Panc1 (cell line): Measurements from ENCODE around the gene ANKRD17. TPM values are rescaled to one million over a fixed set of nuclear protein-coding genes. Genes with fewer than 3 reads are reported as not detected.

Experiments
- ATAC-seq: fragments of 200-7000 bp; cut with Tn5 transposase; 2 replicates; pipeline ENCODE4 v1.9.1; 2020; ENCODE audit warnings: mild to moderate bottlenecking, moderate library complexity
- BruUV-seq: library from RNA; stranded (reverse); fragments of 400-500 nt; replicated peaks from 2 replicates; lab custom pipeline; 2021; lab: Mats Ljungman, UMichigan
- CTCF ChIA-PET: fragments of 300-600 bp; sonication (Branson Sonifier 250); formaldehyde crosslinking; loops from one replicate; lab custom pipeline; 2022; ENCODE audit warnings: antibody characterized with exemption; lab: Charles Lee
- POLR2A ChIA-PET: fragments of 300-600 bp; sonication (Branson Sonifier 250); formaldehyde crosslinking; loops from one replicate; lab custom pipeline; 2022; ENCODE audit warnings: antibody characterized with exemption; lab: Charles Lee
- DNase-seq: peaks from one replicate; pipeline ENCODE4 v3.0.0-alpha.2; 2010; ENCODE audit warnings: low read depth, low spot score
- H3K27ac ChIP-seq: 2 replicates; pipeline ENCODE4 v1.5.1; 2011; ENCODE audit warnings: mild to moderate bottlenecking, low read length, inconsistent platforms
- H3K27me3 ChIP-seq: fragments of 200-500 bp; sonication (Bioruptor generic); 2 replicates; pipeline ENCODE4 v1.6.0; 2014; ENCODE audit warnings: low read length, inconsistent platforms; ENCODE audit not compliant: control insufficient read depth, insufficient read depth
- H3K36me3 ChIP-seq: fragments of 200-500 bp; sonication (Bioruptor generic); 2 replicates; pipeline ENCODE4 v1.5.1; 2014; ENCODE audit warnings: inconsistent platforms, mild to moderate bottlenecking, low read length, moderate library complexity; ENCODE audit not compliant: control insufficient read depth, insufficient read depth
- H3K4me1 ChIP-seq: 2 replicates; pipeline ENCODE4 v1.5.1; 2011; ENCODE audit warnings: inconsistent platforms, mild to moderate bottlenecking, low read length, moderate library complexity; ENCODE audit not compliant: control insufficient read depth, insufficient read depth
- H3K4me3 ChIP-seq, 2 experiments: 2 replicates each; pipeline ENCODE4 v1.5.1; 2011 to 2012; ENCODE audit warnings: low read depth in 2 of 2, low read length in 2 of 2, mild to moderate bottlenecking in 2 of 2, inconsistent platforms in 1 of 2, moderate library complexity in 1 of 2
- H3K9me3 ChIP-seq: fragments of 200-500 bp; sonication (Bioruptor generic); 2 replicates; pipeline ENCODE4 v1.5.1; 2014; ENCODE audit warnings: low read depth, mild to moderate bottlenecking, inconsistent platforms, low read length, moderate library complexity; ENCODE audit not compliant: control insufficient read depth, insufficient read depth
- POLR2AphosphoS5 ChIP-seq: IDR thresholded peaks from 2 replicates; pipeline ENCODE4 v1.6.1; 2012; ENCODE audit warnings: mild to moderate bottlenecking, low read depth, low read length, moderate library complexity
- SIN3A ChIP-seq: IDR thresholded peaks from 2 replicates; pipeline ENCODE4 v1.6.1; 2012; ENCODE audit warnings: low read depth, mild to moderate bottlenecking, low read length, moderate library complexity, borderline replicate concordance; ENCODE audit not compliant: insufficient read depth
- TCF7L2 ChIP-seq: IDR thresholded peaks from 2 replicates; pipeline ENCODE4 v1.6.1; 2011; ENCODE audit warnings: mild to moderate bottlenecking, low read depth, low read length, inconsistent platforms
- in situ Hi-C: cut with HindIII; loops from 2 replicates; pipeline ENCODE4 v1.10.0; 2016; ENCODE audit warnings: low sequenced_read_pairs, low pct_unique_long_range_greater_than_20kb
- intact Hi-C: fragments of 100-400 bp; cut with micrococcal nuclease; formaldehyde crosslinking; loops from one replicate; pipeline ENCODE4 v1.10.0; 2022; ENCODE audit not compliant: unreplicated experiment
- total RNA-seq: library from RNA; stranded (reverse); gene quantifications from one replicate; pipeline ENCODE4 v1.2.1, GENCODE V29; 2021; ENCODE audit not compliant: unreplicated experiment
- TF ChIP-seq, protein P1 (sequence below): fragments of 450-650 bp; IDR thresholded peaks from 2 replicates; pipeline ENCODE4 v1.5.1; 2017; ENCODE audit warnings: mild to moderate bottlenecking
- TF ChIP-seq, protein P2 (sequence below), 2 experiments: IDR thresholded peaks; 2 replicates each; pipeline ENCODE4 v1.6.1; 2011 to 2012; ENCODE audit warnings: low read depth in 2 of 2, control low read depth in 1 of 2, low read length in 1 of 2, mild to moderate bottlenecking in 1 of 2, moderate library complexity in 1 of 2; ENCODE audit not compliant: insufficient read depth in 1 of 2

ANKRD17 gene
- total RNA-seq, 1 experiment from 2014 or later, result 38.5 TPM

DNA sequence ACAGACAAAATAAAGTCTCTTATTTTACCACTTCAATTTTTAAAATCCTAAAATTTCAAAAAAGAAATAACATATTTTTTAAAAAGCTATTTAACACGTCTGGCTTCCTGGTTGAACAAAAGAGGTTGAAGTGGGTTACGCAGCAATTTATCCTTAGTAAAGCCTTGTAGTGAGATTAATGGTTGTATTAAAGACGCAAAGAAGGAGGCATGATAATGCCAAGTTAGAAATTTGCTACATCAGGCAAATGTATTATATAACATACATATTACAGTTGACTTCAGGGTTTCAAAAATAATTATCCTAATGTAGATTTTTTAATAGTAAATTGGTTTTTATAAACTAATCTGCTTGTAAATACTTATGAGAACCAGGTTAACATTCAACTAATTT, 35.3 kb downstream of the ANKRD17 start:
- no peaks in the 10 kb centered on the region for H3K9me3 ChIP-seq
- intact Hi-C loops (no loop called here), in situ Hi-C loops (no loop called here)
- H3K36me3 ChIP-seq, result no peaks in the 10 kb centered on the region; the same call in 1 of the 2 replicates
- ChIA-PET CTCF (no interaction called here), POLR2A (interaction anchor here (0.7 to 1.1 kb wide), 2 partner anchors 8 to 36 kb away, joined by 4 read pairs; no protein-coding TSS in a partner anchor)
- H3K4me1 ChIP-seq, result peaks cover 12% of the 10 kb centered on the region
- ATAC-seq (peak; percentile 54; the same call in 1 of the 2 replicates), DNase-seq (no peak)
- TF ChIP-seq, protein P1, sequence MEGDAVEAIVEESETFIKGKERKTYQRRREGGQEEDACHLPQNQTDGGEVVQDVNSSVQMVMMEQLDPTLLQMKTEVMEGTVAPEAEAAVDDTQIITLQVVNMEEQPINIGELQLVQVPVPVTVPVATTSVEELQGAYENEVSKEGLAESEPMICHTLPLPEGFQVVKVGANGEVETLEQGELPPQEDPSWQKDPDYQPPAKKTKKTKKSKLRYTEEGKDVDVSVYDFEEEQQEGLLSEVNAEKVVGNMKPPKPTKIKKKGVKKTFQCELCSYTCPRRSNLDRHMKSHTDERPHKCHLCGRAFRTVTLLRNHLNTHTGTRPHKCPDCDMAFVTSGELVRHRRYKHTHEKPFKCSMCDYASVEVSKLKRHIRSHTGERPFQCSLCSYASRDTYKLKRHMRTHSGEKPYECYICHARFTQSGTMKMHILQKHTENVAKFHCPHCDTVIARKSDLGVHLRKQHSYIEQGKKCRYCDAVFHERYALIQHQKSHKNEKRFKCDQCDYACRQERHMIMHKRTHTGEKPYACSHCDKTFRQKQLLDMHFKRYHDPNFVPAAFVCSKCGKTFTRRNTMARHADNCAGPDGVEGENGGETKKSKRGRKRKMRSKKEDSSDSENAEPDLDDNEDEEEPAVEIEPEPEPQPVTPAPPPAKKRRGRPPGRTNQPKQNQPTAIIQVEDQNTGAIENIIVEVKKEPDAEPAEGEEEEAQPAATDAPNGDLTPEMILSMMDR, result no peak
- TF ChIP-seq, protein P2, sequence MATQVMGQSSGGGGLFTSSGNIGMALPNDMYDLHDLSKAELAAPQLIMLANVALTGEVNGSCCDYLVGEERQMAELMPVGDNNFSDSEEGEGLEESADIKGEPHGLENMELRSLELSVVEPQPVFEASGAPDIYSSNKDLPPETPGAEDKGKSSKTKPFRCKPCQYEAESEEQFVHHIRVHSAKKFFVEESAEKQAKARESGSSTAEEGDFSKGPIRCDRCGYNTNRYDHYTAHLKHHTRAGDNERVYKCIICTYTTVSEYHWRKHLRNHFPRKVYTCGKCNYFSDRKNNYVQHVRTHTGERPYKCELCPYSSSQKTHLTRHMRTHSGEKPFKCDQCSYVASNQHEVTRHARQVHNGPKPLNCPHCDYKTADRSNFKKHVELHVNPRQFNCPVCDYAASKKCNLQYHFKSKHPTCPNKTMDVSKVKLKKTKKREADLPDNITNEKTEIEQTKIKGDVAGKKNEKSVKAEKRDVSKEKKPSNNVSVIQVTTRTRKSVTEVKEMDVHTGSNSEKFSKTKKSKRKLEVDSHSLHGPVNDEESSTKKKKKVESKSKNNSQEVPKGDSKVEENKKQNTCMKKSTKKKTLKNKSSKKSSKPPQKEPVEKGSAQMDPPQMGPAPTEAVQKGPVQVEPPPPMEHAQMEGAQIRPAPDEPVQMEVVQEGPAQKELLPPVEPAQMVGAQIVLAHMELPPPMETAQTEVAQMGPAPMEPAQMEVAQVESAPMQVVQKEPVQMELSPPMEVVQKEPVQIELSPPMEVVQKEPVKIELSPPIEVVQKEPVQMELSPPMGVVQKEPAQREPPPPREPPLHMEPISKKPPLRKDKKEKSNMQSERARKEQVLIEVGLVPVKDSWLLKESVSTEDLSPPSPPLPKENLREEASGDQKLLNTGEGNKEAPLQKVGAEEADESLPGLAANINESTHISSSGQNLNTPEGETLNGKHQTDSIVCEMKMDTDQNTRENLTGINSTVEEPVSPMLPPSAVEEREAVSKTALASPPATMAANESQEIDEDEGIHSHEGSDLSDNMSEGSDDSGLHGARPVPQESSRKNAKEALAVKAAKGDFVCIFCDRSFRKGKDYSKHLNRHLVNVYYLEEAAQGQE (IDR thresholded peaks at IDR 0.05; ENCODE audit: insufficient read depth in 1 of 2, low read depth in 2 of 2, low read length in 1 of 2), result no peak
- TF ChIP-seq TCF7L2 (no peak), POLR2AphosphoS5 (no peak), SIN3A (no peak)
- no TSS peak for BruUV-seq
- peak overlapping the region; percentile 88 for H3K27ac ChIP-seq
- H3K4me3 ChIP-seq, result peak overlapping the region; percentile 62 to 74; a peak in 3 of 4 replicates
- H3K27me3 ChIP-seq, result no peaks in the 10 kb centered on the region

DNA sequence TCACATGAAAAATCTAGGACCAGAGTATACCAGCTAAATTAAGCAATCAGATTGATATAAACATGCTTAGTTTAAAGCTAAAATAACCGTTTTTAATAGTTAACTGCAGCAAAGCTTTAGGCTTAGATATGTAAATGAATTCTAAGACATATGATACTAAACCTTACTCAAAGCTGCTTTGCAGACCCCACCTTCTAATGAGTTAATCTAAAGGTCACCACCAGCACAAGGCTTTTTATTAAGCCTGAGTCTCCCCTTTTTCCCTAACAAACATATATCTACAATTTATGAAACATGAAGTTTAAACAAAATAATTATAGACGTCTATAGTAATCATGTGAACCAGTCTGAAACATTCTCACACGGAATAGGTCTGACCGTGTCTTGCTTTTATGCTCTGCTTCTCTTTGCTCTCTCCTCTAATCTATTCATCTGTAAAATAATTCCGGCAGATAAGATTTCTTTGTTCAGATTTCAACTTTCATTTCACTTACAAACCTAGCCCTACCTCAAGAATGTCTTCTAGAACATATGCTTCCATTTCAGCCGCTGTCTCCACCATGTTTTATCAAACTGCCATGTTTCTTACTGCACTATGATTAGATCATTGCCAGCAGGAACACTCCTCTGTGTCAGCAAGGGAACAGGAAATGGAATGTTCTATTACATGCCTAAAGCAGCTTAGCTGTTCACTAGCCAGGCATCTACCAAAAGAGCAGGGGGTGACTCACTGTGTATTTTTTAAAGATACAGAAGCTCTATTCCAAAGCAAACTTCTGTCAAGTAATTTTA, 35.9 kb downstream of the ANKRD17 start:
- Histone ChIP-seq H3K27me3 (no peaks in the 10 kb centered on the region), H3K9me3 (no peaks in the 10 kb centered on the region), H3K27ac (peak overlapping the region; percentile 88), H3K4me1 (peaks cover 12% of the 10 kb centered on the region), H3K4me3 (peak overlapping the region; percentile 62 to 74), H3K36me3 (no peaks in the 10 kb centered on the region; the same call in 1 of the 2 replicates)
- ChIA-PET CTCF (no interaction called here), POLR2A (interaction anchor here (0.7 to 1.1 kb wide), 2 partner anchors 9 to 37 kb away, joined by 4 read pairs; no protein-coding TSS in a partner anchor)
- ATAC-seq (peak; percentile 100), DNase-seq (peak; percentile 77)
- TSS peak; percentile 74 for BruUV-seq
- in situ Hi-C loops, result no loop called here
- intact Hi-C loops, result no loop called here
- TF ChIP-seq, protein P1, result no peak
- TF ChIP-seq POLR2AphosphoS5, result peak; percentile 65
